ENCODE results near the gene RBM38.

RBM38 gene

GRCh38 chr20:57410924-57411323 lies 19.7 kb downstream of the RBM38 start:
- Histone ChIP-seq H3K4me2 (ENCODE audit: low read depth, low read length) (no peak overlapping the region), H3K27me3 (replicated peaks; ENCODE audit: insufficient read depth, low read length) (no peaks in the 10 kb centered on the region), H3K9me3 (replicated peaks; ENCODE audit: insufficient read depth, low read length) (no peaks in the 10 kb centered on the region), H3K9me2 (replicated peaks; ENCODE audit: insufficient read depth, low read length) (no peaks in the 10 kb centered on the region), H3K27ac (ENCODE audit: low read length) (no peak overlapping the region), H4K20me1 (ENCODE audit: insufficient read depth, low read length) (peaks cover 25% of the 10 kb centered on the region), H3K4me1 (ENCODE audit: low read length) (no peaks in the 10 kb centered on the region), H2AFZ (ENCODE audit: low read length) (no peak overlapping the region), H3K9ac (ENCODE audit: low read length) (no peak overlapping the region), H3K36me3 (replicated peaks; ENCODE audit: insufficient read depth, low read length) (peaks cover 3% of the 10 kb centered on the region), H3K4me3 (ENCODE audit: low read length) (no peak overlapping the region), H3K79me2 (ENCODE audit: low read length) (peaks cover 22% of the 10 kb centered on the region), H3F3A (ENCODE audit: insufficient read depth, low read length) (peaks cover 31% of the 10 kb centered on the region)
- DNase-seq, result no peak
- TF ChIP-seq CTCF (IDR thresholded peaks at IDR 0.05; ENCODE audit: low read length), result no peak
- no peak for TF ChIP-seq EZH2phosphoT487 (IDR thresholded peaks at IDR 0.05; ENCODE audit: low read length)
- TF ChIP-seq EZH2 (optimal IDR thresholded peaks at IDR 0.05; ENCODE audit: low read depth, low read length), result no peak

GRCh38 chr20:57411406-57412283 lies 20.4 kb downstream of the RBM38 start:
- Histone ChIP-seq H3F3A (ENCODE audit: insufficient read depth, low read length) (peaks cover 31% of the 10 kb centered on the region), H3K4me2 (ENCODE audit: low read depth, low read length) (no peak overlapping the region), H3K9ac (ENCODE audit: low read length) (no peak overlapping the region), H3K9me3 (replicated peaks; ENCODE audit: insufficient read depth, low read length) (no peaks in the 10 kb centered on the region), H3K79me2 (ENCODE audit: low read length) (peaks cover 16% of the 10 kb centered on the region), H3K36me3 (replicated peaks; ENCODE audit: insufficient read depth, low read length) (no peaks in the 10 kb centered on the region; the same call in 1 of the 2 replicates), H3K27ac (ENCODE audit: low read length) (no peak overlapping the region), H3K4me1 (ENCODE audit: low read length) (no peaks in the 10 kb centered on the region), H2AFZ (ENCODE audit: low read length) (no peak overlapping the region), H3K9me2 (replicated peaks; ENCODE audit: insufficient read depth, low read length) (no peaks in the 10 kb centered on the region), H3K27me3 (replicated peaks; ENCODE audit: insufficient read depth, low read length) (no peaks in the 10 kb centered on the region), H3K4me3 (ENCODE audit: low read length) (no peak overlapping the region), H4K20me1 (ENCODE audit: insufficient read depth, low read length) (peaks cover 19% of the 10 kb centered on the region)
- TF ChIP-seq EZH2 (optimal IDR thresholded peaks at IDR 0.05; ENCODE audit: low read depth, low read length) (no peak), EZH2phosphoT487 (IDR thresholded peaks at IDR 0.05; ENCODE audit: low read length) (no peak), CTCF (IDR thresholded peaks at IDR 0.05; ENCODE audit: low read length) (no peak)
- no peak for DNase-seq

- peaks cover 16% of the 10 kb centered on the region for H4K20me1 ChIP-seq (ENCODE audit: insufficient read depth, low read length)
Observed at GRCh38 chr20:57412347-57413029, 21.3 kb downstream of the RBM38 start.

More at GRCh38 chr20:57412347-57413029, 21.3 kb downstream of the RBM38 start:
- DNase-seq, result no peak
- no peak overlapping the region for H3K4me2 ChIP-seq (ENCODE audit: low read depth, low read length)
- peaks cover 29% of the 10 kb centered on the region for H3F3A ChIP-seq (ENCODE audit: insufficient read depth, low read length)
- H3K27ac ChIP-seq (ENCODE audit: low read length), result no peak overlapping the region
- H3K4me3 ChIP-seq (ENCODE audit: low read length), result no peak overlapping the region
- no peaks in the 10 kb centered on the region; the same call in 1 of the 2 replicates for H3K36me3 ChIP-seq (replicated peaks; ENCODE audit: insufficient read depth, low read length)
- no peak overlapping the region for H2AFZ ChIP-seq (ENCODE audit: low read length)
- H3K79me2 ChIP-seq (ENCODE audit: low read length), result peaks cover 9% of the 10 kb centered on the region
- TF ChIP-seq CTCF (IDR thresholded peaks at IDR 0.05; ENCODE audit: low read length) (no peak), EZH2phosphoT487 (IDR thresholded peaks at IDR 0.05; ENCODE audit: low read length) (no peak), EZH2 (optimal IDR thresholded peaks at IDR 0.05; ENCODE audit: low read depth, low read length) (no peak)
- H3K9me2 ChIP-seq (replicated peaks; ENCODE audit: insufficient read depth, low read length), result no peaks in the 10 kb centered on the region
- H3K27me3 ChIP-seq (replicated peaks; ENCODE audit: insufficient read depth, low read length), result no peaks in the 10 kb centered on the region
- H3K9me3 ChIP-seq (replicated peaks; ENCODE audit: insufficient read depth, low read length), result no peaks in the 10 kb centered on the region
- H3K9ac ChIP-seq (ENCODE audit: low read length), result no peak overlapping the region
- no peaks in the 10 kb centered on the region for H3K4me1 ChIP-seq (ENCODE audit: low read length)
